ENCODE measurements around the gene TNPO1.
"Not testable (repeated sequence)": the region's sequence is repeated elsewhere in the genome, so short reads cannot be mapped to it uniquely, and the experiment has no call there.

Gene TNPO1

DNA sequence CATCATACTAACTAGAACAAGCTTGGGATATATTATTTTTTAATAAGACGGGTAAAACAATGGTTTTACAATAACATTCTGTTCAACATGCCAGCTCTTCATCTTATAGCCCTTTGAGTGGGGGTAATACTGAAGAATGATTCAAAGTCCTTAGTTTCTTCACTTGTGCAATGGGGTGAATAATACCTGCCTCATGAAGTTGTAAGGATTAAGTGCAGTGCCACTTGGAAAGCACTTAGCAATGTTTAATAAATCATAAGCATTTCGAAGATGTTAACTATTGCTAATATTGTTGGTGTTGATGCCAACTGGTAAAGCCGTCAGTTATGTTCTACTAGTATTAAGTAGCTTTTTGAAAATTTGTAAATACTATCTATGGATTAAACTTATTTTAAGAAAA lies 38.0 kb downstream of the TNPO1 start:
- DNase-seq (ENCODE audit: low read depth), result no peak

GRCh38 chr5:72855821-72856220 lies 39.4 kb downstream of the TNPO1 start:
- no peak for DNase-seq (ENCODE audit: low read depth)

GRCh38 chr5:72857396-72857795 lies 40.9 kb downstream of the TNPO1 start:
- no peak for DNase-seq (ENCODE audit: low read depth)

DNA sequence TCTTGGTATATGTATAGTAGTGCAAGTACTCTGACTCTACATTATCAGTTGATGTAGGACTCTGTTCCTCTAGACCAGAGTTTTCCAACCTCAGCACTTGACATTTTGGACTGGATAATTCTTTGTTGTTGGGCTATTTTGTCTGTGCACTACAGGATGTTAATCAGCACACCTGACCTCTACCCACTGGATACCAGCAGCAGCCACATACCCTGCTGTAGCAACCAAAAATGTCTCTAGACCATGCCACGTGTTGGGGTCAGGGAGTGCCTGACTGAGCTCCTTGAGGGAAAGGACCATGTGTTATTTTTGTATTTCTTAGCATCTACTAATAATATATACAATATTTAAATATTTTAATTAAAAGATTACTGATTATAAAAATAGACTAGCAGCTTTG lies 42.7 kb downstream of the TNPO1 start:
- DNase-seq (ENCODE audit: low read depth), result no peak

DNA sequence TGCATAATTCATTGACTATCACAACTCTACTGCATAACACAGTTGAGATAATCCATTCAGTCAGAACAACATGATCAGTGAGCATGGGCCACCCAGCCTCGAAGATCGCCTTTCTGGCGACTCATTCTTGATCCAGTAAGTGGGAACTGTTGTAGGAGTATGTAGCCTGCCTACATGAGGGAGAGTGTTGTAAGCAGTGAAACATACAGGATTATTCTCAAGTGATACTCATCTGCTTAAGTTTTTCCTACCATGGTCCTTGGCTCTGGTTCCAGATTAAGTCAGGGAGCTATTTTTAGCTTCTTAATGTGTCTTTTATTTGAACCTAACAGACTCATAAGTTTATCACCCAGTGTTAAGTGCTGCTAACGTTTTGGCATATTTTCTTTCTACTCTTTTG lies 44.0 kb downstream of the TNPO1 start:
- DNase-seq (ENCODE audit: low read depth), result no peak

- no peak for DNase-seq (ENCODE audit: low read depth)
Measured at GRCh38 chr5:72871366-72872024, 55.0 kb downstream of the TNPO1 start.

GRCh38 chr5:72878854-72879253 lies 62.4 kb downstream of the TNPO1 start:
- DNase-seq (ENCODE audit: low read depth), result no peak

GRCh38 chr5:72882989-72883388 lies 66.5 kb downstream of the TNPO1 start:
- DNase-seq (ENCODE audit: low read depth), result no peak

- no peak for DNase-seq (ENCODE audit: low read depth)
Measured at GRCh38 chr5:72883850-72884249, 67.4 kb downstream of the TNPO1 start.

DNA sequence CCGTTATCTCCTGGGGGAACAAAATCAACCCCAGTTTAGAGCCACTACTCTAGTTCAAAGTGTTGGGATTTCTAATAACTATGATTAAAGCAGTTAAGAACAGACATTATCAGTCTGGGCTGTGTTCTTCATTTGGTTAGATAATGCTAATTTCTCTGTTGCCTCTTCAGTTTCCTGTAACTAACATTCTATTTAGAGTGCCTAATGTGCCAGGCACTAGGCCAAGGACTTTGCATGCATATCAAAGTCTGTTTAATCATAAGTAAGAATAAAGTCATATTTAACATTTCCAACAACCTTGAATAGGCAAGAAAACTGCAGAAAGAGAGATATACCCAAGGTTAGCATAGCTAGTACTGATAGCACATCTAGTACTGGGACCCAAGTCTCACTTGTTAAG lies 68.4 kb downstream of the TNPO1 start:
- DNase-seq (ENCODE audit: low read depth), result no peak

DNA sequence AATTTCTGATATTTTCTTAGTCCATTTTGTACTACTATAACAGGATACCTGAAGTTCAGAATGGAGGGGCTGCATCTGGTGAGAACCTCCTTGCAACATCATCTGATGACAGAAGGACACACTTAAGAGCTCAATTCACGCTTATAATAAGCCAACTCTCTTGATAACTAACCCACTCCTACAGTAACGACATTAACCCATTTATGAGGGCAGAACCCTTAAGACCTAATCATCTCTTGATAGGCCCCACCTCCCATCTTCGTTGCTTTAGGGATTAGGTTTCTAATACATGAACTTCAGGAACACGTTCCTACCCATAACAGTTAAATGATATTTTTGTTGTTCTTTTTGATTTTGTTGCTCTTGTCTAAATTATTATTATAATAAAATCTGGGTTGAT lies 69.4 kb downstream of the TNPO1 start:
- DNase-seq (ENCODE audit: low read depth), result no peak

DNA sequence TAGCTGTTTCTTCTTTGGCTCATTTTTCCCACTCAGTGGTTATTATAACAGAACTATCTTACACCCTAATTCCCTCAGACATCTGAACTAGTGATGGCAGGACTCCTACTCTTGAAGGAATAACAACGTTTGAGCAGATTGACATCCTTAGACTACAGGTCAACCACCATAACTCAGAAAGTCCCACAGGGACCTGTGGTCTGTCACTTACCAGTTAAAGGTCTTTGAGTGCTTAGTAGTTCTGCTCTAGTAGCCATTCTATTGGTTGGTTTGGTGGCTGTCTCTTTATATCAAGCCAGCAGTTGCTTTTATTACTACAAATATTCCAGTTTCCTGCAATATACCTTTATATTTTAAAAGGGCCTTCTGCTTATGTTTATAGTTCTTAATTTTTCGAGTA lies 72.1 kb downstream of the TNPO1 start:
- DNase-seq (ENCODE audit: low read depth), result no peak

GRCh38 chr5:72889324-72889723 lies 72.9 kb downstream of the TNPO1 start:
- no peak for DNase-seq (ENCODE audit: low read depth)

DNA sequence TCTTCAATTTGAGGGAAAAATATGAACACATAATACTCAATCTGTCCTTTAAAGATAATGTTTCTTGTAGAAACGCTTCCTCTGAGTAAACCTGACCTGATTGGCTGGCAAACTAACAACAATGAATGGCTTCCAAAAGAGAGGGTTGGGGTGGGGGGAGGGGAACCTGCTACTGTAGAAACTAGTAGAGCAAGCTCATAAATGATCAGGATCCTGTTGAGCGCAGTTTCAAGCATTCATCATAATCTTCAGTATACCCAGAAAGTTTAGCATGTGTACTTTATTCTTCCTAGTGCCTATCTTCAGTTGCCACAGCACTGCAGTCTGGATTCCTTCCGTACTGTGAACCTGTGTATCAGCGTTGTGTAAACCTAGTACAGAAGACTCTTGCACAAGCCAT lies 76.4 kb downstream of the TNPO1 start:
- no peak for DNase-seq (ENCODE audit: low read depth)

- DNase-seq (ENCODE audit: low read depth), result no peak
Measured at GRCh38 chr5:72895758-72896157, 79.3 kb downstream of the TNPO1 start.

DNA sequence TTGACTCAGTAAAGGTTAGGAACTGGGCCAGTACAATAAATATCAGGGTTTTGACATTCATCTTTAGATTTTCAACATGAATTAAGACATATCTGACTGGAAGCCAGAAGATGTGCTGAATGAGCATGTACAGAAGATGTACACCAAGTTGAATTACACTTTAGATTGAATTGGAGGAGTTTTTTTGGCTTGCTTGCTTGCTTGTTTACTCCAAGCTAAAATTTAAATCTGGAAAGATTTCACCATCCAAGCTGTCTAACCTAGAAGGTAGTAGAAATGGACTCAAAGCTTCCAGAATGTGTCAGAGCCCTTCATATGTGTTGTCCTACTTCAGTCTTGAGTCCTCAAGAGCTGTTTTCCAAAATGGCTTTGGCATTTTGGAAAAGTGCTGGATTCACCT lies 90.3 kb downstream of the TNPO1 start:
- DNase-seq (ENCODE audit: low read depth), result no peak

- DNase-seq (ENCODE audit: low read depth), result no peak
Measured at GRCh38 chr5:72908664-72909063, 92.2 kb downstream of the TNPO1 start.

DNA sequence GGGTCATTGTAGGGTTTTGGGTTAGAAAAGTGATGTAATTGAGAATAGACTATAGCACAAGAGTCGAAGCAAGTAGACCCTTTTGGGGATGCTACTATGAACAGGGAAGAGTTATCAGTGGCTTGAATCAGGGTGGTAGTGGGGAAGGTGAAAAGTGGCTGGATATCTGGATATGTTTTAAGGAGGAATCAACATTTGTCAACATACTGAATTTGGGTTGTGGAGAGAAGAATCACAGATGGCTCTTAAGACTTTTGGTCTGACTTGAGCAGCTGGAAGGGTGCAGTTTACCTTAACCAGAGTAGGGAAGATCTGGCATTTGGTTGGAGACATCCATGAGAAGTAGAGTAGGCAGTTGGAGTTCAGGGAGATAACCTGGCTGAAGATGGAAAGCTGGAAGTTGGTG lies 100.9 kb downstream of the TNPO1 start:
- no peak for DNase-seq (ENCODE audit: low read depth)

DNA sequence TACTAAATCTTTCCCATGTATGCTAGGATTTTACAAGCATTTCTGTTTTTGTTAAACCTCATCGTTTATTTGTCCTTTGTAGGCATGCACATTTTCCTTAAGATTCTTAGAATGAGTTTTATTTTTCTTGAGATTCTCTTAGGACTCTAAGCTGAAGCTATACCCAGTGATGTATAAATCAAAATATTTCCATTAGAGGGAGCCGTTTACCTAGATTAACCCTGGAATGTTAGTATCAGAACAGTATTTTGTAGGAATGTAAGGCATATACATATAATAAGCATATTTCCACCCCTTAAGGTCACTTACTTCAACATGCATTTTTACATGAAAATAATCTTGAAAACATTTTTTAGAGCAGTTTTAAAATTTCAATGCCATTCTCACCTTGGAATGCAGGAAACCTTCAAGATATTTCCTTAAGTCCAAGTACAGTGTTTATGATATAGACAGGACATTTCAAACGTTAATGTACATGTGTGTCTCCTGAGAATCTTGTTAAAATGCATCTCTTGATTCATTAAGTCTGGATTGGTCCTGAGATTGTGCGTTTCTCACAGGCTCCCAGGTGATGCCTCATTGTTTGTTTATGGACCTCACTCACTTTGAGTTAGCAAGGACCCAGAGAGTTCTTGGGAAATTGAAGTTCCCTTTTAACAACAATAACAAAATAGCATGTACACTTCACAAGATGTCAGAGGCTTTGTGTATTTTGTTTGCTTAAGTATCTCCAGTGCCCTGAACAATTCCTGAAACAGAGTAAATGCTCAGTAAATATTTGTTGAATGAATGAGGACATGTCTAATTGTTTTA lies 104.4 kb downstream of the TNPO1 start:
- no peak for DNase-seq (ENCODE audit: low read depth)

- no peak for DNase-seq (ENCODE audit: low read depth)
Measured at GRCh38 chr5:72921886-72922285, 105.4 kb downstream of the TNPO1 start.

- no peak for DNase-seq (ENCODE audit: low read depth)
Measured at GRCh38 chr5:72922422-72922821, 106.0 kb downstream of the TNPO1 start.

- no peak for DNase-seq (ENCODE audit: low read depth)
Measured at GRCh38 chr5:72925336-72926010, 109.0 kb downstream of the TNPO1 start.

DNA sequence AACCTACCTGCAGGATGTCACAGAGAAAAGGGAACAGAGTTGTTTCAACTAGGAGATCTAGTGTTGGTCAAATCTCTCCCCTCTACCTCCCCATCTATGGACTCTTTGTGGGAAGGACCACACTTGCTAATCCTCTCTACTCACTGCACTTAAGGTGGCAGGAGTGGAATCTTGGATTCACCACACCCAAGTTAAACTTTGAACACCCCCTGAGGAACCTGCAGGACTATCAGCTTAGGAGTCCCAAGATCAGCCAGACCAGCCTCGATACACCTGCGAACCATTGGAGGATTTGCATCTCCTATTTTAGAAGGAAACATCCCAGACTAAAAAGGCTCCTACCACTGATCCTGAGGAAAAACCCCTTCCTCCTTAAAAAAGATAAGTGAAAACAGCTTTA lies 116.2 kb downstream of the TNPO1 start:
- DNase-seq (ENCODE audit: low read depth), result not testable (repeated sequence)
